Uterus (tissue), 4 donors: ENCODE measurements around the gene TBC1D22B. TPM values are rescaled to one million over a fixed set of nuclear protein-coding genes. Genes with fewer than 3 reads are reported as not detected.

Source experiments
- DNase-seq, 2 donors: peaks; one replicate each; pipeline ENCODE4 v3.0.0-alpha.2; 2019 to 2020
- H3K27ac ChIP-seq, 2 donors: fragments of 200-600 bp; sonication (generic); 1 replicate in 1 of 2; 2 replicates in 1 of 2; pipeline ENCODE4 v1.5.1; 2016 to 2018
- H3K27me3 ChIP-seq, 2 donors: fragments of 200-600 bp; sonication (generic); one replicate each; pipeline ENCODE4 v1.5.1; 2018 to 2019; ENCODE audit warnings: control low read depth in 1 of 2
- H3K36me3 ChIP-seq, 2 donors: fragments of 200-600 bp; sonication (generic); one replicate each; pipeline ENCODE4 v1.5.1; 2019; ENCODE audit warnings: control low read depth in 1 of 2
- H3K4me1 ChIP-seq, 2 donors: fragments of 200-600 bp; sonication (generic); one replicate each; pipeline ENCODE4 v1.5.1; 2018 to 2019; ENCODE audit warnings: control low read depth in 1 of 2
- H3K4me3 ChIP-seq, 2 donors: fragments of 200-600 bp; sonication (generic); 1 replicate in 1 of 2; 2 replicates in 1 of 2; pipeline ENCODE4 v1.5.1; 2018 to 2019; ENCODE audit warnings: mild to moderate bottlenecking in 1 of 2
- H3K9me3 ChIP-seq, 2 donors: fragments of 200-600 bp; sonication (generic); one replicate each; pipeline ENCODE4 v1.5.1; 2019; ENCODE audit warnings: control low read depth in 1 of 2
- CTCF ChIP-seq, 4 experiments: fragments of 200-600 bp in 2 of 4; fragments of 450-650 bp in 2 of 4; sonication (generic) in 2 of 4; IDR thresholded peaks; one replicate each; pipeline ENCODE4 v1.5.1; 2016 to 2019; ENCODE audit warnings: antibody characterized with exemption in 4 of 4, mild to moderate bottlenecking in 2 of 4, moderate library complexity in 1 of 4
- POLR2A ChIP-seq, 2 donors: fragments of 450-650 bp; IDR thresholded peaks; one replicate each; pipeline ENCODE4 v1.6.1; 2016; ENCODE audit warnings: antibody characterized with exemption in 2 of 2, mild to moderate bottlenecking in 1 of 2, moderate library complexity in 1 of 2
- intact Hi-C: fragments of 100-400 bp; cut with DNase I; formaldehyde crosslinking; loops from one replicate; pipeline ENCODE4 v1.15.1; 2023; ENCODE audit warnings: low total_unique reads
- total RNA-seq, 4 donors: library from RNA; depleted of rRNA in 3 of 4; stranded (reverse); fragments of >200 nt in 3 of 4; gene quantifications; one replicate each; pipeline versions ENCODE4 v1.1.0 to v1.2.4, GENCODE V29; 2014 to 2023
- donor health status: DM: yes; HTN: yes; CAD: no.

TBC1D22B gene
- total RNA-seq, 4 donors from 2014 or later = 4.1 to 15.4 (median 7.5) TPM

- Histone ChIP-seq H3K36me3 (no peaks in the 10 kb centered on the region), H3K9me3 (no peaks in the 10 kb centered on the region), H3K4me3 (no peak overlapping the region), H3K27ac (no peak overlapping the region), H3K27me3 (no peaks in the 10 kb centered on the region), H3K4me1 (no peaks in the 10 kb centered on the region)
- TF ChIP-seq CTCF (IDR thresholded peaks at IDR 0.05) (no peak), POLR2A (IDR thresholded peaks at IDR 0.05) (no peak)
- intact Hi-C loops = no loop called here
- DNase-seq = no peak
Measured at GRCh38 chr6:37310966-37311365, 53.4 kb downstream of the TBC1D22B start.

- intact Hi-C loops = no loop called here
- TF ChIP-seq CTCF (IDR thresholded peaks at IDR 0.05) = no peak
- TF ChIP-seq POLR2A (IDR thresholded peaks at IDR 0.05) = no peak
- Histone ChIP-seq H3K4me1 (no peaks in the 10 kb centered on the region), H3K36me3 (no peaks in the 10 kb centered on the region), H3K27ac (peak overlapping the region; percentile 28 to 58), H3K4me3 (no peak overlapping the region), H3K9me3 (no peaks in the 10 kb centered on the region), H3K27me3 (no peaks in the 10 kb centered on the region)
- no peak for DNase-seq
Measured at GRCh38 chr6:37311741-37312473, 54.3 kb downstream of the TBC1D22B start.

GRCh38 chr6:37313723-37314486 lies 56.3 kb downstream of the TBC1D22B start:
- DNase-seq = no peak
- no peaks in the 10 kb centered on the region for H3K4me1 ChIP-seq
- TF ChIP-seq POLR2A (IDR thresholded peaks at IDR 0.05) = no peak
- no peak for TF ChIP-seq CTCF (IDR thresholded peaks at IDR 0.05)
- intact Hi-C loops = no loop called here
- H3K27ac ChIP-seq = no peak overlapping the region
- H3K4me3 ChIP-seq = no peak overlapping the region
- no peaks in the 10 kb centered on the region for H3K27me3 ChIP-seq
- H3K9me3 ChIP-seq = no peaks in the 10 kb centered on the region
- H3K36me3 ChIP-seq = no peaks in the 10 kb centered on the region

GRCh38 chr6:37314487-37315156 lies 57.0 kb downstream of the TBC1D22B start:
- H3K4me3 ChIP-seq = no peak overlapping the region
- H3K27me3 ChIP-seq = no peaks in the 10 kb centered on the region
- DNase-seq = peak in 1 of 2 donors; percentile 34

More at GRCh38 chr6:37314487-37315156, 57.0 kb downstream of the TBC1D22B start:
- Histone ChIP-seq H3K36me3 (no peaks in the 10 kb centered on the region), H3K4me1 (no peaks in the 10 kb centered on the region), H3K9me3 (no peaks in the 10 kb centered on the region), H3K27ac (no peak overlapping the region)
- intact Hi-C loops = no loop called here
- TF ChIP-seq POLR2A (IDR thresholded peaks at IDR 0.05) (no peak), CTCF (IDR thresholded peaks at IDR 0.05) (peak in 1 of 4 experiments; percentile 14)
